K562 (cell line): ENCODE data around the gene UBXN6. TPM values are rescaled to one million over a fixed set of nuclear protein-coding genes. Genes with fewer than 3 reads are reported as not detected.

ENCODE experiments used
- C11orf30 ChIP-seq: fragments of 450-650 bp; IDR thresholded peaks from 2 replicates; pipeline ENCODE4 v1.6.1; 2016; ENCODE audit warnings: low read depth, mild to moderate bottlenecking
- CREB3L1 ChIP-seq: fragments of 450-650 bp; IDR thresholded peaks from 2 replicates; pipeline ENCODE4 v1.6.1; 2014; ENCODE audit warnings: low read depth, mild to moderate bottlenecking, moderate library complexity, borderline replicate concordance
- EP300 ChIP-seq: IDR thresholded peaks from 2 replicates; pipeline ENCODE4 v1.6.1; 2012; ENCODE audit warnings: low read length, improper control_type of control experiment
- ESRRB ChIP-seq: fragments of 250-450 bp; sonication (Bioruptor Pico); IDR thresholded peaks from 2 replicates; pipeline ENCODE4 v1.5.0; 2020; ENCODE audit warnings: mild to moderate bottlenecking, moderate library complexity, borderline replicate concordance
- FOXM1 ChIP-seq, 2 experiments: fragments of 450-650 bp in 1 of 2; sonication (generic) in 1 of 2; formaldehyde crosslinking in 1 of 2; IDR thresholded peaks; 2 replicates each; pipeline versions ENCODE4 v1.6.1 to v1.9.0; 2017 to 2022; ENCODE audit warnings: low read depth in 2 of 2, mild to moderate bottlenecking in 2 of 2, missing genetic modification reagents in 1 of 2, moderate library complexity in 1 of 2
- JUND ChIP-seq, 2 experiments: IDR thresholded peaks; 2 replicates in 1 of 2; 3 replicates in 1 of 2; pipeline ENCODE4 v1.6.1; 2011; ENCODE audit warnings: borderline replicate concordance in 2 of 2, low read depth in 2 of 2, low read length in 2 of 2, improper control_type of control experiment in 1 of 2, missing biosample characterization in 1 of 2, missing genetic modification characterization in 1 of 2, missing genetic modification reagents in 1 of 2
- NCOA1 ChIP-seq: fragments of 450-650 bp; IDR thresholded peaks from 2 replicates; pipeline ENCODE4 v1.6.1; 2016; ENCODE audit warnings: low read depth
- NEUROD1 ChIP-seq: fragments of 150-350 bp; IDR thresholded peaks from 2 replicates; pipeline ENCODE4 v1.6.1; 2014; ENCODE audit warnings: borderline replicate concordance, low read length, low read depth; ENCODE audit not compliant: partially characterized antibody
- SMAD4 ChIP-seq: fragments of 250-450 bp; sonication (Bioruptor Pico); conservative IDR thresholded peaks from 2 replicates; pipeline ENCODE4 v1.8.0; 2021; ENCODE audit warnings: inconsistent platforms, mild to moderate bottlenecking, moderate library complexity
- SMC3 ChIP-seq: conservative IDR thresholded peaks from 2 replicates; pipeline ENCODE4 v1.6.1; 2011; ENCODE audit warnings: low read depth, low read length, improper control_type of control experiment; ENCODE audit not compliant: insufficient read depth
- SPI1 ChIP-seq: IDR thresholded peaks from 2 replicates; pipeline ENCODE4 v1.6.1; 2011; ENCODE audit warnings: low read depth, low read length, control low read depth, borderline replicate concordance
- YBX1 ChIP-seq: fragments of 450-650 bp; IDR thresholded peaks from 2 replicates; pipeline ENCODE4 v1.7.1; 2016; ENCODE audit warnings: mild to moderate bottlenecking
- ZFP36 ChIP-seq: fragments of 150-350 bp; IDR thresholded peaks from 2 replicates; pipeline ENCODE4 v1.6.1; 2018; ENCODE audit warnings: low read length, low read depth; ENCODE audit not compliant: partially characterized antibody
- ZNF318 ChIP-seq, 2 experiments: fragments of 450-650 bp; IDR thresholded peaks; 2 replicates each; pipeline ENCODE4 v1.6.1; 2016; ENCODE audit warnings: mild to moderate bottlenecking in 2 of 2, borderline replicate concordance in 1 of 2, low read depth in 1 of 2, moderate library complexity in 1 of 2
- ZNF717 ChIP-seq: fragments of 250-450 bp; sonication (Bioruptor Pico); IDR thresholded peaks from 2 replicates; pipeline ENCODE4 v1.5.0; 2021
- polyA plus RNA-seq, 8 experiments: library from polyadenylated mRNA; depleted of rRNA in 4 of 8; stranded (reverse) in 5 of 8; unstranded in 3 of 8; fragments of >200 nt; fragmentation: Nextera tagmentation in 2 of 8; fragmentation: Illumina TruSeq in 1 of 8; extraction: Ambion mirVana in 2 of 8; extraction: Trizol in 1 of 8; gene quantifications; 2 replicates each; pipeline versions ENCODE4 v1.2.1 to v1.2.3, GENCODE V29; 2011 to 2014; ENCODE audit warnings: inconsistent platforms in 1 of 8, missing spikeins in 1 of 8
- total RNA-seq, 7 experiments: library from RNA; depleted of rRNA in 6 of 7; stranded (reverse); fragments of >200 nt in 6 of 7; fragmentation: Illumina TruSeq in 2 of 7; extraction: Trizol in 2 of 7; gene quantifications; 2 replicates each; pipeline versions ENCODE4 v1.2.1 to v1.2.3, GENCODE V29; 2011 to 2021; ENCODE audit warnings: low replicate concordance in 1 of 7

Gene UBXN6
- total and polyA plus RNA-seq, 9 of the 15 experiments (the other 6 are each of a cell fraction or from before 2014, with no cell fraction given) = 0.48 to 90.2 (median 29.5) TPM

GRCh38 chr19:4471403-4472173 is 14.0 kb upstream of the UBXN6 start (continued):
- TF ChIP-seq ZNF318 (IDR thresholded peaks at IDR 0.05; ENCODE audit: borderline replicate concordance in 1 of 2, low read depth in 1 of 2) (0 out of 4 replicates have a peak, but pooled peaks of 1 of the 2 experiments have one; percentile 22), EP300 (no peak), JUND (IDR thresholded peaks at IDR 0.05; ENCODE audit: borderline replicate concordance, low read depth, low read length) (peak; percentile 14; the same call in 1 of the 2 replicates), JUND (tag; IDR thresholded peaks at IDR 0.05; ENCODE audit: borderline replicate concordance, low read depth, low read length) (no peak), FOXM1 (IDR thresholded peaks at IDR 0.05; ENCODE audit: low read depth) (0 out of 2 replicates have a peak, but pooled peaks have one; percentile 40), FOXM1 (CRISPR knock-in tag; IDR thresholded peaks at IDR 0.05; ENCODE audit: low read depth) (no peak), ZFP36 (no peak), C11orf30 (peak; percentile 55), SMC3 (no peak), SPI1 (no peak), SMAD4 (CRISPR knock-in tag) (0 out of 2 replicates have a peak, but pooled peaks have one; percentile 31), NEUROD1 (peak; percentile 99), ESRRB (CRISPR knock-in tag) (no peak), CREB3L1 (peak; percentile 37; the same call in 1 of the 2 replicates), ZNF717 (CRISPR knock-in tag) (no peak), YBX1 (no peak), NCOA1 (no peak; the same call in 1 of the 2 replicates)
